GM11168 (cell line): ENCODE results near the gene USP24.
"Not testable (repeated sequence)": the region's sequence is repeated elsewhere in the genome, so short reads cannot be mapped to it uniquely, and the experiment has no call there.

Experiments
- in situ Hi-C: fragments of 300-500 bp; cut with MboI; formaldehyde crosslinking; loops from one replicate; pipeline ENCODE4 v1.12.0; 2022; ENCODE audit warnings: low sequenced_read_pairs; ENCODE audit not compliant: unreplicated experiment

USP24 gene

GRCh38 chr1:55204997-55205396, 10.2 kb downstream of the USP24 start:
- in situ Hi-C loops = no loop called here

- in situ Hi-C loops = no loop called here
Measured at GRCh38 chr1:55203064-55203463, 12.1 kb downstream of the USP24 start.

GRCh38 chr1:55200667-55201066, 14.5 kb downstream of the USP24 start:
- in situ Hi-C loops = no loop called here

GRCh38 chr1:55199735-55200134, 15.4 kb downstream of the USP24 start:
- in situ Hi-C loops = not testable (repeated sequence)

GRCh38 chr1:55198044-55198443, 17.1 kb downstream of the USP24 start:
- in situ Hi-C loops = no loop called here

- in situ Hi-C loops = no loop called here
Measured at GRCh38 chr1:55197099-55197498, 18.1 kb downstream of the USP24 start.

GRCh38 chr1:55196433-55197035, 18.6 kb downstream of the USP24 start:
- in situ Hi-C loops = no loop called here

- in situ Hi-C loops = no loop called here
Measured at GRCh38 chr1:55195521-55196233, 19.5 kb downstream of the USP24 start.

GRCh38 chr1:55194851-55195250, 20.3 kb downstream of the USP24 start:
- in situ Hi-C loops = no loop called here

GRCh38 chr1:55192093-55192492, 23.1 kb downstream of the USP24 start:
- in situ Hi-C loops = no loop called here

- in situ Hi-C loops = not testable (repeated sequence)
Measured at GRCh38 chr1:55191219-55191952, 23.8 kb downstream of the USP24 start.

GRCh38 chr1:55190109-55190508, 25.1 kb downstream of the USP24 start:
- in situ Hi-C loops = no loop called here

GRCh38 chr1:55188909-55189308, 26.3 kb downstream of the USP24 start:
- in situ Hi-C loops = no loop called here

- in situ Hi-C loops = no loop called here
Measured at GRCh38 chr1:55185832-55186231, 29.3 kb downstream of the USP24 start.

GRCh38 chr1:55184859-55185258, 30.3 kb downstream of the USP24 start:
- in situ Hi-C loops = no loop called here

- in situ Hi-C loops = no loop called here
Measured at GRCh38 chr1:55181666-55182065, 33.5 kb downstream of the USP24 start.

- in situ Hi-C loops = no loop called here
Measured at GRCh38 chr1:55180075-55180670, 35.0 kb downstream of the USP24 start.

- in situ Hi-C loops = no loop called here
Measured at GRCh38 chr1:55179177-55179835, 35.9 kb downstream of the USP24 start.

- in situ Hi-C loops = no loop called here
Measured at GRCh38 chr1:55172687-55173086, 42.5 kb downstream of the USP24 start.

GRCh38 chr1:55172272-55172671, 42.9 kb downstream of the USP24 start:
- in situ Hi-C loops = no loop called here

- in situ Hi-C loops = no loop called here
Measured at GRCh38 chr1:55171694-55172093, 43.5 kb downstream of the USP24 start.
